HCT116 (cell line): Measurements from ENCODE around the gene SLC2A2. TPM values are rescaled to one million over a fixed set of nuclear protein-coding genes. Genes with fewer than 3 reads are reported as not detected.

Source experiments
- ATAC-seq: fragments of 200-7000 bp; cut with Tn5 transposase; 2 replicates; pipeline ENCODE4 v1.9.1; 2020; ENCODE audit warnings: mild to moderate bottlenecking, moderate library complexity
- BruUV-seq: library from RNA; stranded (reverse); fragments of 400-500 nt; replicated peaks from 2 replicates; lab custom pipeline; 2021; lab: Mats Ljungman, UMichigan
- CTCF ChIA-PET: fragments of 300-600 bp; sonication (Branson Sonifier 250); formaldehyde crosslinking; loops from one replicate; lab custom pipeline; 2021; ENCODE audit warnings: antibody characterized with exemption; lab: Charles Lee
- POLR2A ChIA-PET: fragments of 300-600, 350-600 bp; sonication (Branson Sonifier 250); formaldehyde crosslinking; loops from one replicate; lab custom pipeline; 2021; ENCODE audit warnings: antibody characterized with exemption; lab: Charles Lee
- RAD21 ChIA-PET, 2 experiments: fragments of 300-600 bp; sonication (Branson Sonifier 250); formaldehyde crosslinking; loops; one replicate each; lab custom pipeline; 2023; ENCODE audit warnings: low total read pairs in 2 of 2; ENCODE audit not compliant: uncharacterized antibody in 2 of 2, unreplicated experiment in 2 of 2, low non-redundant PET in 1 of 2; lab: Charles Lee
- DNase-seq: peaks from one replicate; pipeline ENCODE4 v3.0.0-alpha.2; 2010; ENCODE audit warnings: low read depth, low spot score
- H2AFZ ChIP-seq: fragments of 200-600 bp; shearing (Covaris generic), sonication (generic); 2 replicates; pipeline ENCODE4 v1.6.1; 2017; ENCODE audit warnings: low read depth, mixed run types, mixed read lengths, antibody characterized with exemption, low read length; ENCODE audit not compliant: poor library complexity, severe bottlenecking
- H3K27ac ChIP-seq: 2 replicates; pipeline ENCODE4 v1.5.1; 2012; ENCODE audit warnings: low read depth, low read length
- H3K27me3 ChIP-seq: fragments of 200-600 bp; sonication (generic); 2 replicates; pipeline ENCODE4 v1.6.1; 2016; ENCODE audit warnings: mixed run types, low read length, mixed read lengths; ENCODE audit not compliant: insufficient read depth
- H3K36me3 ChIP-seq, 2 experiments: fragments of 200-500 bp in 1 of 2; fragments of 200-600 bp in 1 of 2; sonication (Bioruptor generic) in 1 of 2; sonication (generic) in 1 of 2; 2 replicates each; pipeline versions ENCODE4 v1.5.1 to v1.6.1; 2014 to 2016; ENCODE audit warnings: low read length in 2 of 2, inconsistent platforms in 1 of 2, mixed read lengths in 1 of 2, mixed run types in 1 of 2; ENCODE audit not compliant: insufficient read depth in 2 of 2, control insufficient read depth in 1 of 2
- H3K4me1 ChIP-seq, 2 experiments: fragments of 200-600 bp in 1 of 2; sonication (generic) in 1 of 2; 2 replicates each; pipeline versions ENCODE4 v1.5.1 to v1.6.1; 2012 to 2017; ENCODE audit warnings: low read length in 2 of 2, inconsistent platforms in 1 of 2, mild to moderate bottlenecking in 1 of 2, mixed read lengths in 1 of 2, mixed run types in 1 of 2, moderate library complexity in 1 of 2; ENCODE audit not compliant: insufficient read depth in 2 of 2, control insufficient read depth in 1 of 2
- H3K4me2 ChIP-seq: fragments of 200-600 bp; sonication (generic); 2 replicates; pipeline ENCODE4 v1.6.1; 2017; ENCODE audit warnings: mixed run types, low read length, mixed read lengths
- H3K4me3 ChIP-seq, 2 experiments: fragments of 200-600 bp in 1 of 2; sonication (generic) in 1 of 2; replicated peaks in 1 of 2; 2 replicates each; pipeline ENCODE4 v1.5.1; 2011 to 2016; ENCODE audit warnings: low read length in 2 of 2, control low read depth in 1 of 2, low read depth in 1 of 2, mild to moderate bottlenecking in 1 of 2, mixed read lengths in 1 of 2, mixed run types in 1 of 2
- H3K79me2 ChIP-seq: fragments of 200-600 bp; sonication (generic); 2 replicates; pipeline ENCODE4 v1.6.1; 2017; ENCODE audit warnings: mild to moderate bottlenecking, mixed run types, low read length, moderate library complexity, mixed read lengths; ENCODE audit not compliant: insufficient read depth
- H3K9ac ChIP-seq: fragments of 200-600 bp; sonication (generic); 2 replicates; pipeline ENCODE4 v1.6.1; 2016; ENCODE audit warnings: low read length, mixed read lengths
- H3K9me2 ChIP-seq: fragments of 200-600 bp; sonication (generic), shearing (Covaris generic); 2 replicates; pipeline ENCODE4 v1.6.1; 2017; ENCODE audit warnings: mixed run types, mild to moderate bottlenecking, moderate library complexity; ENCODE audit not compliant: insufficient read depth
- H3K9me3 ChIP-seq, 2 experiments: fragments of 200-500 bp in 1 of 2; fragments of 200-600 bp in 1 of 2; sonication (Bioruptor generic) in 1 of 2; sonication (generic) in 1 of 2; 2 replicates each; pipeline ENCODE4 v1.6.1; 2014 to 2017; ENCODE audit warnings: low read length in 2 of 2, mixed read lengths in 2 of 2, inconsistent platforms in 1 of 2, low read depth in 1 of 2, mild to moderate bottlenecking in 1 of 2, mixed run types in 1 of 2, moderate library complexity in 1 of 2; ENCODE audit not compliant: control insufficient read depth in 1 of 2, insufficient read depth in 1 of 2
- H4K20me1 ChIP-seq: fragments of 200-600 bp; sonication (generic), shearing (Covaris generic); 2 replicates; pipeline ENCODE4 v1.6.1; 2017; ENCODE audit warnings: mixed run types, mild to moderate bottlenecking, moderate library complexity; ENCODE audit not compliant: insufficient read depth
- ATF3 ChIP-seq: IDR thresholded peaks from 2 replicates; pipeline ENCODE4 v1.6.1; 2012
- CBX3 ChIP-seq: IDR thresholded peaks from 2 replicates; pipeline ENCODE4 v1.6.1; 2012; ENCODE audit warnings: low read depth
- EZH2 ChIP-seq: fragments of 200-600 bp; sonication (generic); IDR thresholded peaks from 2 replicates; pipeline ENCODE4 v1.6.1; 2017; ENCODE audit warnings: antibody characterized with exemption, mixed run types
- EZH2phosphoT487 ChIP-seq: fragments of 200-600 bp; IDR thresholded peaks from 2 replicates; pipeline ENCODE4 v1.6.1; 2018; ENCODE audit warnings: antibody characterized with exemption, borderline replicate concordance
- FOSL1 ChIP-seq: IDR thresholded peaks from 2 replicates; pipeline ENCODE4 v1.6.1; 2012; ENCODE audit warnings: low read depth
- JUND ChIP-seq: IDR thresholded peaks from 2 replicates; pipeline ENCODE4 v1.6.1; 2012
- MAX ChIP-seq: IDR thresholded peaks from 2 replicates; pipeline ENCODE4 v1.6.1; 2012
- RAD21 ChIP-seq: IDR thresholded peaks from 2 replicates; pipeline ENCODE4 v1.6.1; 2012; ENCODE audit warnings: low read depth, mild to moderate bottlenecking
- SP1 ChIP-seq: IDR thresholded peaks from 2 replicates; pipeline ENCODE4 v1.6.1; 2012; ENCODE audit warnings: low read depth
- TCF7L2 ChIP-seq: IDR thresholded peaks from 2 replicates; pipeline ENCODE4 v1.7.0; 2011; ENCODE audit warnings: borderline replicate concordance, inconsistent platforms; ENCODE audit not compliant: insufficient read depth, insufficient read length; ENCODE audit errors: extremely low read depth
- YY1 ChIP-seq: IDR thresholded peaks from 2 replicates; pipeline ENCODE4 v1.6.1; 2011; ENCODE audit warnings: low read length, low read depth, moderate library complexity, mild to moderate bottlenecking; ENCODE audit not compliant: insufficient replicate concordance; ENCODE audit errors: extremely low read depth
- ZBTB33 ChIP-seq: IDR thresholded peaks from 2 replicates; pipeline ENCODE4 v1.6.1; 2011; ENCODE audit warnings: mild to moderate bottlenecking, low read length, moderate library complexity; ENCODE audit not compliant: insufficient replicate concordance; ENCODE audit errors: extremely low read depth
- ZFX ChIP-seq: fragments of 450-650 bp; IDR thresholded peaks from 2 replicates; pipeline ENCODE4 v1.6.1; 2017
- ZNF274 ChIP-seq: fragments of 200-500 bp; sonication (Bioruptor generic); IDR thresholded peaks from 2 replicates; pipeline ENCODE4 v1.6.1; 2014; ENCODE audit warnings: mild to moderate bottlenecking, low read depth, low read length, inconsistent platforms
- intact Hi-C: fragments of 100-400 bp; cut with micrococcal nuclease; formaldehyde crosslinking; loops from 2 replicates; pipeline ENCODE4 v1.10.0; 2022
- total RNA-seq: library from RNA; stranded (reverse); gene quantifications from one replicate; pipeline ENCODE4 v1.2.1, GENCODE V29; 2021; ENCODE audit not compliant: unreplicated experiment

The SLC2A2 gene
- total RNA-seq, 1 experiment from 2014 or later: not detected

- no peak for TF ChIP-seq ZBTB33
- TF ChIP-seq, all 23 proteins: peak for 0
Measured at GRCh38 chr3:171056528-171056927, 30.0 kb upstream of the SLC2A2 start (continued).

GRCh38 chr3:171055336-171056178 lies 29.0 kb upstream of the SLC2A2 start:
- H3K4me1 ChIP-seq: peaks cover 12 to 17% of the 10 kb centered on the region in 2 experiments
- H2AFZ ChIP-seq: no peak overlapping the region
- intact Hi-C loops: loop anchor here (10.0 kb wide), 1 partner anchor 109 kb away; no protein-coding TSS in a partner anchor
- POLR2A ChIA-PET: no interaction called here
- CTCF ChIA-PET: no interaction called here
- H3K36me3 ChIP-seq: no peaks in the 10 kb centered on the region
- no TSS peak for BruUV-seq
- H3K9ac ChIP-seq: no peak overlapping the region
- H3K9me2 ChIP-seq: no peaks in the 10 kb centered on the region
- no peaks in the 10 kb centered on the region for H3K79me2 ChIP-seq
- no peaks in the 10 kb centered on the region for H3K27me3 ChIP-seq
- no peaks in the 10 kb centered on the region for H4K20me1 ChIP-seq
- H3K4me3 ChIP-seq: no peak overlapping the region
- H3K9me3 ChIP-seq: no peaks in the 10 kb centered on the region
- TF ChIP-seq ATF3 (no peak), ZBTB33 (no peak), EZH2 (no peak), ZNF274 (no peak), RAD21 (no peak), YY1 (no peak), TCF7L2 (peak; percentile 66), MAX (no peak), SP1 (peak; percentile 48), EZH2phosphoT487 (no peak), JUND (peak; percentile 59; the same call in 1 of the 2 replicates), FOSL1 (peak; percentile 73), ZFX (no peak), CBX3 (no peak)
- H3K27ac ChIP-seq: no peak overlapping the region
- peak overlapping the region; percentile 50 for H3K4me2 ChIP-seq
- DNase-seq (peak; percentile 13), ATAC-seq (peak; percentile 64)
- RAD21 ChIA-PET: no interaction called here
